Measurements from ENCODE around the gene OTOG.

GRCh38 chr11:17543041-17543440 lies 4.0 kb upstream of the OTOG start:
- TF ChIP-seq CTCF (IDR thresholded peaks at IDR 0.05), result no peak
- TF ChIP-seq EZH2phosphoT487 (IDR thresholded peaks at IDR 0.05), result no peak

All from neural progenitor cell (in vitro differentiated cells).